ENCODE data around the gene KRTAP2-4. TPM values are rescaled to one million over a fixed set of nuclear protein-coding genes. Genes with fewer than 3 reads are reported as not detected.
A peak's percentile ranks its signal among the peaks of the same experiment; 100 is the strongest.

Gene KRTAP2-4
- total RNA-seq, 1 experiment from 2014 or later = 0.76 TPM

DNA sequence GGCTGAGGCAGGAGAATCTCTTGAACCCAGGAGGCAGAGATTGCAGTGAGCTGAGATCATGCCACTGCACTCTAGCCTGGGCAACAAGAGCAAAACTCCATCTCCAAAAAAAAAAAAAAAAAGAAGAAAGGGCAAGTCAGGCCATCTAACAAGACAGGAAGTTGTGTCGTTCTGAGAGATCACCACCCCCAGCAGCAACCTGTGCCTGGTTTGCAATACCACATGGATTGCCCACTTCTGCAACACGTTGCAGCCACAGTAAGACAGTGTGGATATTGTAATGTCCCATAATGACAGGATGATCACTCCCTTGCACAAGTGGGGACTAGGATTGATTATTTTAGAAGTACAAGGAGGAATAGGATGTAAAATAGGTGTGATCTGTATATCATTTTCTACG lies 3.4 kb upstream of the KRTAP2-4 start (continued):
- TF ChIP-seq, protein P1, sequence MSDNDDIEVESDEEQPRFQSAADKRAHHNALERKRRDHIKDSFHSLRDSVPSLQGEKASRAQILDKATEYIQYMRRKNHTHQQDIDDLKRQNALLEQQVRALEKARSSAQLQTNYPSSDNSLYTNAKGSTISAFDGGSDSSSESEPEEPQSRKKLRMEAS (IDR thresholded peaks at IDR 0.05) = no peak

DNA sequence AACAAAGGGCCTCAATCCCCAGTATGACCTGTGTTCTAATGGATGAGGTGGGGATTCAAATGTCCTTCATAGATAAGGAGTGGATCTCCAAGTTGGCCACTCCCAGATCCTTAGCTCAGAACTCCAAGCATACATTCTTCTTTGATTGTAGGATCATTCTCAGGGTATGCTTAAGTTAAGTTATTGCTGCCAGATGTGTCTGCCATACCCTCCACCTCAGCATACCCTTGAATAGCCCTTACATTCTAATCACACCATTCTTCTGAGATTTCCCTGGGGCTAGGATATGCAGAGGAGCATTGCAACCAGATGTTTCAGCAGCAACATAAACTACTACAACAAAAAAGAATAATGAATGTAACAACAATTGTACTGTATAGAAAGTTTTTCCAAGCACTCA lies 1.6 kb upstream of the KRTAP2-4 start:
- Histone ChIP-seq H3K27me3 (ENCODE audit: insufficient read depth, low read length) (no peaks in the 10 kb centered on the region), H4K20me1 (ENCODE audit: insufficient read depth) (no peaks in the 10 kb centered on the region), H3K4me2 (ENCODE audit: low read length) (peak overlapping the region; percentile 12; the same call in 1 of the 2 replicates), H2AFZ (ENCODE audit: low read depth, low read length, poor library complexity, severe bottlenecking) (no peak overlapping the region), H3K79me2 (ENCODE audit: insufficient read depth, low read length) (no peaks in the 10 kb centered on the region; the same call in 1 of the 2 replicates), H3K27ac (ENCODE audit: low read depth, low read length) (no peak overlapping the region; the same call in 1 of the 2 replicates), H3K9me3 (ENCODE audit: control insufficient read depth in 1 of 2, insufficient read depth in 1 of 2, low read depth in 1 of 2, low read length in 2 of 2) (no peaks in the 10 kb centered on the region; a peak in 1 of 4 replicates), H3K36me3 (ENCODE audit: control insufficient read depth in 1 of 2, insufficient read depth in 2 of 2, low read length in 2 of 2) (peaks cover 0 to 37% of the 10 kb centered on the region in 2 experiments; a peak in 2 of 4 replicates), H3K4me3 (replicated peaks in 1 of 2; ENCODE audit: low read depth in 1 of 2, low read length in 2 of 2) (no peak overlapping the region), H3K4me1 (ENCODE audit: control insufficient read depth in 1 of 2, insufficient read depth in 2 of 2, low read length in 2 of 2) (peaks cover 13 to 70% of the 10 kb centered on the region in 2 experiments), H3K9ac (ENCODE audit: low read length) (peak overlapping the region; percentile 22; the same call in 1 of the 2 replicates), H3K9me2 (ENCODE audit: insufficient read depth) (no peaks in the 10 kb centered on the region)
- intact Hi-C loops (cut with micrococcal nuclease) = no loop called here
- TSS peak; percentile 11 for BruUV-seq (replicated peaks)
- DNase-seq (ENCODE audit: low read depth, low spot score) (no peak), ATAC-seq (no peak)
- POLR2A ChIA-PET = no interaction called here
- CTCF ChIA-PET = no interaction called here
- RAD21 ChIA-PET (ENCODE audit: low non-redundant PET in 1 of 2, low total read pairs in 2 of 2, uncharacterized antibody in 2 of 2, unreplicated experiment in 2 of 2) = no interaction called here
- TF ChIP-seq YY1 (IDR thresholded peaks at IDR 0.05; ENCODE audit: extremely low read depth, insufficient replicate concordance, low read depth, low read length) = no peak
- TF ChIP-seq TCF7L2 (IDR thresholded peaks at IDR 0.05; ENCODE audit: borderline replicate concordance, extremely low read depth, insufficient read depth, insufficient read length) = no peak
- TF ChIP-seq ZFX (IDR thresholded peaks at IDR 0.05) = no peak
- TF ChIP-seq, protein P1 (IDR thresholded peaks at IDR 0.05) = no peak
- TF ChIP-seq, protein P2, sequence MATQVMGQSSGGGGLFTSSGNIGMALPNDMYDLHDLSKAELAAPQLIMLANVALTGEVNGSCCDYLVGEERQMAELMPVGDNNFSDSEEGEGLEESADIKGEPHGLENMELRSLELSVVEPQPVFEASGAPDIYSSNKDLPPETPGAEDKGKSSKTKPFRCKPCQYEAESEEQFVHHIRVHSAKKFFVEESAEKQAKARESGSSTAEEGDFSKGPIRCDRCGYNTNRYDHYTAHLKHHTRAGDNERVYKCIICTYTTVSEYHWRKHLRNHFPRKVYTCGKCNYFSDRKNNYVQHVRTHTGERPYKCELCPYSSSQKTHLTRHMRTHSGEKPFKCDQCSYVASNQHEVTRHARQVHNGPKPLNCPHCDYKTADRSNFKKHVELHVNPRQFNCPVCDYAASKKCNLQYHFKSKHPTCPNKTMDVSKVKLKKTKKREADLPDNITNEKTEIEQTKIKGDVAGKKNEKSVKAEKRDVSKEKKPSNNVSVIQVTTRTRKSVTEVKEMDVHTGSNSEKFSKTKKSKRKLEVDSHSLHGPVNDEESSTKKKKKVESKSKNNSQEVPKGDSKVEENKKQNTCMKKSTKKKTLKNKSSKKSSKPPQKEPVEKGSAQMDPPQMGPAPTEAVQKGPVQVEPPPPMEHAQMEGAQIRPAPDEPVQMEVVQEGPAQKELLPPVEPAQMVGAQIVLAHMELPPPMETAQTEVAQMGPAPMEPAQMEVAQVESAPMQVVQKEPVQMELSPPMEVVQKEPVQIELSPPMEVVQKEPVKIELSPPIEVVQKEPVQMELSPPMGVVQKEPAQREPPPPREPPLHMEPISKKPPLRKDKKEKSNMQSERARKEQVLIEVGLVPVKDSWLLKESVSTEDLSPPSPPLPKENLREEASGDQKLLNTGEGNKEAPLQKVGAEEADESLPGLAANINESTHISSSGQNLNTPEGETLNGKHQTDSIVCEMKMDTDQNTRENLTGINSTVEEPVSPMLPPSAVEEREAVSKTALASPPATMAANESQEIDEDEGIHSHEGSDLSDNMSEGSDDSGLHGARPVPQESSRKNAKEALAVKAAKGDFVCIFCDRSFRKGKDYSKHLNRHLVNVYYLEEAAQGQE (IDR thresholded peaks at IDR 0.05; ENCODE audit: low read depth) = no peak
- TF ChIP-seq SRF (IDR thresholded peaks at IDR 0.05; ENCODE audit: low read depth) = no peak
- TF ChIP-seq, protein P3, sequence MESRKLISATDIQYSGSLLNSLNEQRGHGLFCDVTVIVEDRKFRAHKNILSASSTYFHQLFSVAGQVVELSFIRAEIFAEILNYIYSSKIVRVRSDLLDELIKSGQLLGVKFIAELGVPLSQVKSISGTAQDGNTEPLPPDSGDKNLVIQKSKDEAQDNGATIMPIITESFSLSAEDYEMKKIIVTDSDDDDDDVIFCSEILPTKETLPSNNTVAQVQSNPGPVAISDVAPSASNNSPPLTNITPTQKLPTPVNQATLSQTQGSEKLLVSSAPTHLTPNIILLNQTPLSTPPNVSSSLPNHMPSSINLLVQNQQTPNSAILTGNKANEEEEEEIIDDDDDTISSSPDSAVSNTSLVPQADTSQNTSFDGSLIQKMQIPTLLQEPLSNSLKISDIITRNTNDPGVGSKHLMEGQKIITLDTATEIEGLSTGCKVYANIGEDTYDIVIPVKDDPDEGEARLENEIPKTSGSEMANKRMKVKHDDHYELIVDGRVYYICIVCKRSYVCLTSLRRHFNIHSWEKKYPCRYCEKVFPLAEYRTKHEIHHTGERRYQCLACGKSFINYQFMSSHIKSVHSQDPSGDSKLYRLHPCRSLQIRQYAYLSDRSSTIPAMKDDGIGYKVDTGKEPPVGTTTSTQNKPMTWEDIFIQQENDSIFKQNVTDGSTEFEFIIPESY (IDR thresholded peaks at IDR 0.05; ENCODE audit: extremely low read depth, insufficient replicate concordance, low read length) = no peak
- TF ChIP-seq, protein P4, sequence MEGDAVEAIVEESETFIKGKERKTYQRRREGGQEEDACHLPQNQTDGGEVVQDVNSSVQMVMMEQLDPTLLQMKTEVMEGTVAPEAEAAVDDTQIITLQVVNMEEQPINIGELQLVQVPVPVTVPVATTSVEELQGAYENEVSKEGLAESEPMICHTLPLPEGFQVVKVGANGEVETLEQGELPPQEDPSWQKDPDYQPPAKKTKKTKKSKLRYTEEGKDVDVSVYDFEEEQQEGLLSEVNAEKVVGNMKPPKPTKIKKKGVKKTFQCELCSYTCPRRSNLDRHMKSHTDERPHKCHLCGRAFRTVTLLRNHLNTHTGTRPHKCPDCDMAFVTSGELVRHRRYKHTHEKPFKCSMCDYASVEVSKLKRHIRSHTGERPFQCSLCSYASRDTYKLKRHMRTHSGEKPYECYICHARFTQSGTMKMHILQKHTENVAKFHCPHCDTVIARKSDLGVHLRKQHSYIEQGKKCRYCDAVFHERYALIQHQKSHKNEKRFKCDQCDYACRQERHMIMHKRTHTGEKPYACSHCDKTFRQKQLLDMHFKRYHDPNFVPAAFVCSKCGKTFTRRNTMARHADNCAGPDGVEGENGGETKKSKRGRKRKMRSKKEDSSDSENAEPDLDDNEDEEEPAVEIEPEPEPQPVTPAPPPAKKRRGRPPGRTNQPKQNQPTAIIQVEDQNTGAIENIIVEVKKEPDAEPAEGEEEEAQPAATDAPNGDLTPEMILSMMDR (IDR thresholded peaks at IDR 0.05 in 2 of 3, conservative IDR thresholded peaks at IDR 0.05 in 1 of 3; ENCODE audit: borderline replicate concordance in 1 of 3, insufficient read depth in 1 of 3, low read depth in 2 of 3, low read length in 2 of 3) = no peak
- TF ChIP-seq JUND (IDR thresholded peaks at IDR 0.05) = no peak
- TF ChIP-seq SP1 (IDR thresholded peaks at IDR 0.05; ENCODE audit: low read depth) = no peak
